ENCODE measurements around the gene TAGLN3. TPM values are rescaled to one million over a fixed set of nuclear protein-coding genes. Genes with fewer than 3 reads are reported as not detected.

TAGLN3 gene
- total RNA-seq, 1 experiment from 2014 or later, result not detected

DNA sequence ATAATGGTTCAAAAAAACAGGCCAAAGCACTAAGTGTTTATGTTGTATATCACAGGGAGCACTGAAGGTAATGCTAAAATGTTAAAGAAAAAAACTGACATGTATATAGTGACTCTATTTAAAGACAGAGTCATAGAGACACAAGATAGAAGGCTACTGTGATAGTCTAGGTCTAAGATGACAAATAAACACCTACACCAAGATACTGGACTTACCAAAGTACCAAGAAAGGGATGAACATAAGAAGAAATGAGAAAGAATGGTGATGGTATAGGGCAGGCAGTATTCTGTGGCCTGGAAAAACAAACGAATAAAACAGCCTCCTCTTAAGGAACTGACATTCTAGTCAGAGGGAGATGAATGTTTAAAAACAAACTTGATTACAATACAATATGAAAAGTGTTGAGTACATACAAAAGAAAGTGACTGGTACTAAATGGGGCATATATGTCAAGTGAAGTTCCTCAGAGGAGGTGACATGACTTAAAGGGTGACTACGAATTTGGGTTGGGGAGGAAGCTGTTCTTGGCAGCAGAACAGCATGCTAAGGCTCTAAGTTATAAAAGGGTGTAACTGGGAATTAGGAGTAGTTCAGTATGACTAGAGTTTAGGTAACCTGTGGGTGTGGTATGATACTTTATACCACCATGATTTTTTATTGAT lies 14.0 kb upstream of the TAGLN3 start:
- CTCF ChIA-PET, result no interaction called here
- H3K9me3 ChIP-seq (ENCODE audit: control insufficient read depth, insufficient read depth, low read depth, low read length), result no peaks in the 10 kb centered on the region
- in situ Hi-C loops (cut with HindIII; ENCODE audit: low pct_unique_long_range_greater_than_20kb, low sequenced_read_pairs), result no loop called here

DNA sequence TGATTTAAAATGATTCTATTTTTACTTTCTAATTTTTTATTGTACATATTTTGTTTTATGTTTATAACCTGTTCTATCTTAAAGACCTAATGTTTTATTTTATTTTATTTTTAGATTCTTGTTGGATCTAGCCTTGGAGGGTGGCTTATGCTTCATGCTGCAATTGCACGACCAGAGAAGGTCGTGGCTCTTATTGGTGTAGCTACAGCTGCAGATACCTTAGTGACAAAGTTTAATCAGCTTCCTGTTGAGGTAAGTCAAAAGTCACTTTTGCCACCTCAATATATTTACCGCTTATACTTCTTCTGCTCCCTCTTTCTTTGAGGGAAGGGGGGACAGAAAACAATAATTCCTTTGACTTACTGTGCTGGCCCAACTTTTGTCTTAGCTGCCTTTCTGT lies 11.9 kb upstream of the TAGLN3 start:
- H3K4me3 ChIP-seq (ENCODE audit: low read depth in 2 of 2, low read length in 2 of 2), result no peak overlapping the region
- H3K36me3 ChIP-seq (ENCODE audit: control insufficient read depth, insufficient read depth, low read length), result peaks cover 35% of the 10 kb centered on the region
- CTCF ChIA-PET, result no interaction called here
- H3K4me1 ChIP-seq (ENCODE audit: control insufficient read depth, insufficient read depth, low read length), result no peaks in the 10 kb centered on the region
- H3K27me3 ChIP-seq (ENCODE audit: control insufficient read depth, insufficient read depth, low read length), result no peaks in the 10 kb centered on the region
- intact Hi-C loops (cut with micrococcal nuclease; ENCODE audit: unreplicated experiment), result no loop called here
- POLR2A ChIA-PET, result no interaction called here
- no peaks in the 10 kb centered on the region for H3K9me3 ChIP-seq (ENCODE audit: control insufficient read depth, insufficient read depth, low read depth, low read length)
- TF ChIP-seq, protein P1, sequence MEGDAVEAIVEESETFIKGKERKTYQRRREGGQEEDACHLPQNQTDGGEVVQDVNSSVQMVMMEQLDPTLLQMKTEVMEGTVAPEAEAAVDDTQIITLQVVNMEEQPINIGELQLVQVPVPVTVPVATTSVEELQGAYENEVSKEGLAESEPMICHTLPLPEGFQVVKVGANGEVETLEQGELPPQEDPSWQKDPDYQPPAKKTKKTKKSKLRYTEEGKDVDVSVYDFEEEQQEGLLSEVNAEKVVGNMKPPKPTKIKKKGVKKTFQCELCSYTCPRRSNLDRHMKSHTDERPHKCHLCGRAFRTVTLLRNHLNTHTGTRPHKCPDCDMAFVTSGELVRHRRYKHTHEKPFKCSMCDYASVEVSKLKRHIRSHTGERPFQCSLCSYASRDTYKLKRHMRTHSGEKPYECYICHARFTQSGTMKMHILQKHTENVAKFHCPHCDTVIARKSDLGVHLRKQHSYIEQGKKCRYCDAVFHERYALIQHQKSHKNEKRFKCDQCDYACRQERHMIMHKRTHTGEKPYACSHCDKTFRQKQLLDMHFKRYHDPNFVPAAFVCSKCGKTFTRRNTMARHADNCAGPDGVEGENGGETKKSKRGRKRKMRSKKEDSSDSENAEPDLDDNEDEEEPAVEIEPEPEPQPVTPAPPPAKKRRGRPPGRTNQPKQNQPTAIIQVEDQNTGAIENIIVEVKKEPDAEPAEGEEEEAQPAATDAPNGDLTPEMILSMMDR (IDR thresholded peaks at IDR 0.05), result no peak
- TF ChIP-seq SIN3A (IDR thresholded peaks at IDR 0.05; ENCODE audit: borderline replicate concordance, insufficient read depth, low read depth, low read length) (no peak), TCF7L2 (IDR thresholded peaks at IDR 0.05; ENCODE audit: low read depth, low read length) (no peak), POLR2AphosphoS5 (IDR thresholded peaks at IDR 0.05; ENCODE audit: low read depth, low read length) (no peak)
- TF ChIP-seq, protein P2, sequence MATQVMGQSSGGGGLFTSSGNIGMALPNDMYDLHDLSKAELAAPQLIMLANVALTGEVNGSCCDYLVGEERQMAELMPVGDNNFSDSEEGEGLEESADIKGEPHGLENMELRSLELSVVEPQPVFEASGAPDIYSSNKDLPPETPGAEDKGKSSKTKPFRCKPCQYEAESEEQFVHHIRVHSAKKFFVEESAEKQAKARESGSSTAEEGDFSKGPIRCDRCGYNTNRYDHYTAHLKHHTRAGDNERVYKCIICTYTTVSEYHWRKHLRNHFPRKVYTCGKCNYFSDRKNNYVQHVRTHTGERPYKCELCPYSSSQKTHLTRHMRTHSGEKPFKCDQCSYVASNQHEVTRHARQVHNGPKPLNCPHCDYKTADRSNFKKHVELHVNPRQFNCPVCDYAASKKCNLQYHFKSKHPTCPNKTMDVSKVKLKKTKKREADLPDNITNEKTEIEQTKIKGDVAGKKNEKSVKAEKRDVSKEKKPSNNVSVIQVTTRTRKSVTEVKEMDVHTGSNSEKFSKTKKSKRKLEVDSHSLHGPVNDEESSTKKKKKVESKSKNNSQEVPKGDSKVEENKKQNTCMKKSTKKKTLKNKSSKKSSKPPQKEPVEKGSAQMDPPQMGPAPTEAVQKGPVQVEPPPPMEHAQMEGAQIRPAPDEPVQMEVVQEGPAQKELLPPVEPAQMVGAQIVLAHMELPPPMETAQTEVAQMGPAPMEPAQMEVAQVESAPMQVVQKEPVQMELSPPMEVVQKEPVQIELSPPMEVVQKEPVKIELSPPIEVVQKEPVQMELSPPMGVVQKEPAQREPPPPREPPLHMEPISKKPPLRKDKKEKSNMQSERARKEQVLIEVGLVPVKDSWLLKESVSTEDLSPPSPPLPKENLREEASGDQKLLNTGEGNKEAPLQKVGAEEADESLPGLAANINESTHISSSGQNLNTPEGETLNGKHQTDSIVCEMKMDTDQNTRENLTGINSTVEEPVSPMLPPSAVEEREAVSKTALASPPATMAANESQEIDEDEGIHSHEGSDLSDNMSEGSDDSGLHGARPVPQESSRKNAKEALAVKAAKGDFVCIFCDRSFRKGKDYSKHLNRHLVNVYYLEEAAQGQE (IDR thresholded peaks at IDR 0.05; ENCODE audit: insufficient read depth in 1 of 2, low read depth in 2 of 2, low read length in 1 of 2), result no peak
- no peak overlapping the region for H3K27ac ChIP-seq (ENCODE audit: low read length)
- in situ Hi-C loops (cut with HindIII; ENCODE audit: low pct_unique_long_range_greater_than_20kb, low sequenced_read_pairs), result no loop called here
- ATAC-seq (no peak), DNase-seq (ENCODE audit: low read depth, low spot score) (no peak)
- BruUV-seq (replicated peaks), result no TSS peak

More for the DNA sequence above, 14.0 kb upstream of the TAGLN3 start:
- intact Hi-C loops (cut with micrococcal nuclease; ENCODE audit: unreplicated experiment), result no loop called here
- ATAC-seq, result no peak
- no peak for DNase-seq (ENCODE audit: low read depth, low spot score)
- H3K27ac ChIP-seq (ENCODE audit: low read length), result no peak overlapping the region
- no peaks in the 10 kb centered on the region for H3K27me3 ChIP-seq (ENCODE audit: control insufficient read depth, insufficient read depth, low read length)
- POLR2A ChIA-PET, result no interaction called here
- peaks cover 18% of the 10 kb centered on the region for H3K36me3 ChIP-seq (ENCODE audit: control insufficient read depth, insufficient read depth, low read length)
- peaks cover 8% of the 10 kb centered on the region; the same call in 1 of the 2 replicates for H3K4me1 ChIP-seq (ENCODE audit: control insufficient read depth, insufficient read depth, low read length)
- no peak overlapping the region for H3K4me3 ChIP-seq (ENCODE audit: low read depth in 2 of 2, low read length in 2 of 2)
- TF ChIP-seq, protein P2 (IDR thresholded peaks at IDR 0.05; ENCODE audit: insufficient read depth in 1 of 2, low read depth in 2 of 2, low read length in 1 of 2), result no peak
- TF ChIP-seq POLR2AphosphoS5 (IDR thresholded peaks at IDR 0.05; ENCODE audit: low read depth, low read length) (no peak), SIN3A (IDR thresholded peaks at IDR 0.05; ENCODE audit: borderline replicate concordance, insufficient read depth, low read depth, low read length) (no peak), TCF7L2 (IDR thresholded peaks at IDR 0.05; ENCODE audit: low read depth, low read length) (no peak)
- TF ChIP-seq, protein P1 (IDR thresholded peaks at IDR 0.05), result no peak
- no TSS peak for BruUV-seq (replicated peaks)
